Esophagus squamous epithelium (tissue), 5 donors: ENCODE data around the gene FBXL17. TPM values are rescaled to one million over a fixed set of nuclear protein-coding genes. Genes with fewer than 3 reads are reported as not detected.

Experiments used
- DNase-seq: peaks from one replicate; lab custom pipeline; 2025; lab: John Stamatoyannopoulos, UW
- H3K27ac ChIP-seq, 4 donors: fragments of 200-600 bp; sonication (generic); one replicate each; pipeline ENCODE4 v1.5.1; 2016 to 2019; ENCODE audit warnings: mild to moderate bottlenecking in 1 of 4
- H3K27me3 ChIP-seq, 4 donors: fragments of 200-600 bp; sonication (generic); 1 replicate in 3 of 4; 2 replicates in 1 of 4; pipeline versions ENCODE4 v1.5.1 to v1.6.0; 2017 to 2021; ENCODE audit warnings: antibody characterized with exemption in 1 of 4
- H3K36me3 ChIP-seq, 3 donors: fragments of 200-600 bp; sonication (generic); one replicate each; pipeline ENCODE4 v1.5.1; 2016 to 2019
- H3K4me1 ChIP-seq, 3 donors: fragments of 200-600 bp; sonication (generic); one replicate each; pipeline ENCODE4 v1.5.1; 2017 to 2019
- H3K4me3 ChIP-seq, 4 donors: fragments of 200-600 bp; sonication (generic); 1 replicate in 3 of 4; 2 replicates in 1 of 4; pipeline ENCODE4 v1.5.1; 2016 to 2019; ENCODE audit warnings: mild to moderate bottlenecking in 2 of 4, moderate library complexity in 1 of 4
- H3K9me3 ChIP-seq, 3 donors: fragments of 200-600 bp; sonication (generic); one replicate each; pipeline ENCODE4 v1.5.1; 2016 to 2019
- CTCF ChIP-seq, 6 experiments: fragments of 450-650 bp in 4 of 6; fragments of 200-600 bp in 2 of 6; sonication (generic) in 2 of 6; IDR thresholded peaks; one replicate each; pipeline ENCODE4 v1.5.1; 2016 to 2019; ENCODE audit warnings: antibody characterized with exemption in 6 of 6, mild to moderate bottlenecking in 4 of 6, moderate library complexity in 4 of 6
- POLR2A ChIP-seq, 4 donors: fragments of 450-650 bp; IDR thresholded peaks; one replicate each; pipeline ENCODE4 v1.6.1; 2017; ENCODE audit warnings: antibody characterized with exemption in 4 of 4, mild to moderate bottlenecking in 4 of 4, moderate library complexity in 3 of 4
- WGBS, 2 donors: methylation state at CpG; one replicate each; pipeline ENCODE4 v1.1.5; 2018; 5-methylcytosine and 5-hydroxymethylcytosine counted together
- intact Hi-C: fragments of 100-400 bp; cut with DNase I; formaldehyde crosslinking; loops from one replicate; pipeline ENCODE4 v1.15.0; 2022
- total RNA-seq, 4 donors: library from RNA; depleted of rRNA; stranded (reverse); fragments of >200 nt; gene quantifications; one replicate each; pipeline ENCODE4 v1.1.0, GENCODE V29; 2016
- donor health status: DM: yes; HTN: yes; CAD: no.

The FBXL17 gene
- total RNA-seq, 4 donors from 2014 or later, result 11.8 to 23.5 (median 13.8) TPM

- H3K36me3 ChIP-seq, result no peaks in the 10 kb centered on the region
- DNase-seq, result no peak
- WGBS, 2 donors, result 85 to 91% methylated on average over 2 of the region's 2 CpGs
- H3K9me3 ChIP-seq, result no peaks in the 10 kb centered on the region
- no peak overlapping the region for H3K27ac ChIP-seq
- H3K4me3 ChIP-seq, result no peak overlapping the region
- TF ChIP-seq CTCF (IDR thresholded peaks at IDR 0.05) (no peak), POLR2A (IDR thresholded peaks at IDR 0.05) (no peak)
- intact Hi-C loops, result no loop called here
- no peaks in the 10 kb centered on the region for H3K27me3 ChIP-seq
- no peaks in the 10 kb centered on the region for H3K4me1 ChIP-seq
Measured at GRCh38 chr5:108206707-108207106, 175.2 kb downstream of the FBXL17 start.

DNA sequence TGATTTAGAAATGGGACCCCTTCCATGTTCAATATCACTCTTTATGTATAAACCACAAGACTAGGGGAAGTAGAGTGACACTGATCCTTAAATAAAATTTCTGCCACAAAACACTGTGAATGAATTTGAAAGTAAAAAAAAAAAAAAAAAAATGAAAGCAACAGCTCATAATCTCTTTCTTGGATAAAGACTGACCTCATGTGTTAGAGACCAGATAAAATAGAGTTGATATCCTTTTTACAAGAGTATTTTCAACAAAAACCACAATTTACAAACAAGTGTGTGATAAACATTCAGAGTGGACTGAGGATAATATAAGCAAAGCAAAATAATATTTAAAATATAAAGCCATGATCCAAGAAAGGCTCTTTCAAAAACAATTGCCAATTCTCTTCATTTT, 180.2 kb downstream of the FBXL17 start:
- intact Hi-C loops, result no loop called here
- TF ChIP-seq CTCF (IDR thresholded peaks at IDR 0.05) (no peak), POLR2A (IDR thresholded peaks at IDR 0.05) (no peak)
- H3K4me1 ChIP-seq, result no peaks in the 10 kb centered on the region
- H3K27ac ChIP-seq, result no peak overlapping the region
- no peaks in the 10 kb centered on the region for H3K36me3 ChIP-seq
- no peaks in the 10 kb centered on the region for H3K27me3 ChIP-seq
- H3K9me3 ChIP-seq, result no peaks in the 10 kb centered on the region
- H3K4me3 ChIP-seq, result no peak overlapping the region
- no peak for DNase-seq

DNA sequence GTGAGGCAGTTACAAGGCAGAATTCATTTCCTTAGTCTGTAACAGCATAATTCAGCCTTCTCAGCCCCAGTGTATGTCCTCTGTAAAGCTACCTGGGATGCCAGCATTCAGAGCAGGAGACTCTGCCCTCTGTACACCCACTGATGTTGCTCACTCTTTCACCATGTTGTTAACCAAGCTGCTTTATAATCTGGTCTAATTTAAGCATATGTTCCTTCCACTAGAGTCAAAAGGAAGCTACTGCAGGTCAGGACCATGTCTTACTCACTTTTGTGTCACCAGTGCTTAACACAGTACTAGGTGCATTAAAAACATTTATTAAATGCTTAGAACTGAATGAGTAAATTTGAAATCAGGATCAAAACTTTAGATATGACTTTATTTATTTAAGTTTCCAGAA, 185.6 kb downstream of the FBXL17 start:
- H3K4me1 ChIP-seq, result no peaks in the 10 kb centered on the region
- intact Hi-C loops, result no loop called here
- no peaks in the 10 kb centered on the region for H3K9me3 ChIP-seq
- H3K36me3 ChIP-seq, result no peaks in the 10 kb centered on the region
- no peak overlapping the region for H3K4me3 ChIP-seq
- no peak for DNase-seq
- no peaks in the 10 kb centered on the region for H3K27me3 ChIP-seq
- H3K27ac ChIP-seq, result no peak overlapping the region
- no peak for TF ChIP-seq CTCF (IDR thresholded peaks at IDR 0.05)
- TF ChIP-seq POLR2A (IDR thresholded peaks at IDR 0.05), result no peak

- WGBS, 2 donors, result 79 to 86% methylated on average over 2 of the region's 2 CpGs
- Histone ChIP-seq H3K27me3 (no peaks in the 10 kb centered on the region), H3K36me3 (no peaks in the 10 kb centered on the region), H3K9me3 (no peaks in the 10 kb centered on the region), H3K4me3 (no peak overlapping the region), H3K4me1 (no peaks in the 10 kb centered on the region), H3K27ac (no peak overlapping the region)
- DNase-seq, result no peak
- intact Hi-C loops, result no loop called here
- no peak for TF ChIP-seq POLR2A (IDR thresholded peaks at IDR 0.05)
- TF ChIP-seq CTCF (IDR thresholded peaks at IDR 0.05), result no peak
Measured at GRCh38 chr5:108193021-108193795, 188.7 kb downstream of the FBXL17 start.

- TF ChIP-seq CTCF (IDR thresholded peaks at IDR 0.05) (no peak), POLR2A (IDR thresholded peaks at IDR 0.05) (no peak)
- H3K4me1 ChIP-seq, result no peaks in the 10 kb centered on the region
- no peak overlapping the region for H3K4me3 ChIP-seq
- 84 to 86% methylated on average over 3 of the region's 3 CpGs for WGBS, 2 donors
- H3K27me3 ChIP-seq, result no peaks in the 10 kb centered on the region
- intact Hi-C loops, result no loop called here
- no peak overlapping the region for H3K27ac ChIP-seq
- DNase-seq, result no peak
- no peaks in the 10 kb centered on the region for H3K9me3 ChIP-seq
- peaks cover 0 to 9% (median 0%) of the 10 kb centered on the region in 3 donors for H3K36me3 ChIP-seq
Measured at GRCh38 chr5:108184940-108185339, 197.0 kb downstream of the FBXL17 start.
